SK-N-MC (cell line): ENCODE results near the gene MR1.

Source experiments
- EZH2 ChIP-seq: fragments of 200-600 bp; sonication (generic); IDR thresholded peaks from one replicate; pipeline ENCODE4 v1.6.1; 2017; ENCODE audit warnings: antibody characterized with exemption
- FOXP2 ChIP-seq: optimal IDR thresholded peaks from 2 replicates; pipeline ENCODE3; 2011; ENCODE audit warnings: mild to moderate bottlenecking, moderate library complexity; ENCODE audit not compliant: insufficient read depth; ENCODE audit errors: extremely low read length, control extremely low read depth
- POLR2AphosphoS5 ChIP-seq: IDR thresholded peaks from 2 replicates; pipeline ENCODE4 v1.6.1; 2012; ENCODE audit warnings: mild to moderate bottlenecking, low read depth, low read length, borderline replicate concordance

- TF ChIP-seq POLR2AphosphoS5 (no peak), EZH2 (no peak), FOXP2 (no peak)
Measured at GRCh38 chr1:181060066-181060465, 26.3 kb downstream of the MR1 start.
